Muscle of back (tissue), 11 donors: ENCODE data around the gene ADM. TPM values are rescaled to one million over a fixed set of nuclear protein-coding genes. Genes with fewer than 3 reads are reported as not detected.

Experiments
- DNase-seq, 3 donors: peaks; one replicate each; pipeline versions ENCODE4 v3.0.0 to v3.0.0-alpha.2; 2013
- polyA plus RNA-seq, 10 donors: library from polyadenylated mRNA; unstranded; fragments of 120-200 nt; gene quantifications; one replicate each; pipeline ENCODE4 v1.2.1, GENCODE V29; 2013; ENCODE audit not compliant: insufficient read length in 10 of 10

ADM gene
- polyA plus RNA-seq, 10 donors: 7.7 to 19.4 (median 9.8) TPM

DNA sequence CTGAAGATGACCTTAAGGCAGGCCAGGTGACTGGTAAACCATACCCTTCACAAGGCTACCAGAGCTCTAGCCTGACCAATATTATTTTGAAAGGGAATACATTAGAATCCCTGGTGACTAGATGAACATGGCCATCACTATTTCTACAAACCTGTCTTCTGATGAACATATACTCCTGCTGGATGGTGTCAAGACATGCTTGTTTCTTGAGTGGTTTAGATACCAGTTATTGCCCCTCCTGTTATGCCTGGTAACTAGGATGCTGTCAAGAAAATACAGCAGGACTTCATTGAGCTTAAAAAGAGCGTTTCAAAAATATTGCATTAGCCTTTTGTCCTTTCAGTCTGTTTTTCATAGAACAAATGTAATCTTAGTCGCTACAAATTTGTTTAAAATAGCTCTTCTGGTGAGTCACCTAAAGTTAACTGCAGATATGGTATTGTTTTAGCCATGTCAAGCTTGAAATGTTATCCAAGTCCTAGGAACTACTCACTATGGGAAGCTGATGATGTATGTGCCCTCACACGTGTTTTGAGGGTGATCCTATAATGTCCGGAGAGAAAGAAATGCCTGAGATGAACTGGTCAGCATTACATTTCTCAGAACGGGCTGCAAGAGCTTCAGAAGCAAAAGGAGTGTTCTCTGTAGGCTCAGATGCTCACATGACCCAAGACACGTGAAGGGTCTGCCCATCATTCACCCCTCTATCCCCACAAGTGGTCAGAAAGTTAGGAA is 20.6 kb downstream of the ADM start:
- no peak for DNase-seq

DNA sequence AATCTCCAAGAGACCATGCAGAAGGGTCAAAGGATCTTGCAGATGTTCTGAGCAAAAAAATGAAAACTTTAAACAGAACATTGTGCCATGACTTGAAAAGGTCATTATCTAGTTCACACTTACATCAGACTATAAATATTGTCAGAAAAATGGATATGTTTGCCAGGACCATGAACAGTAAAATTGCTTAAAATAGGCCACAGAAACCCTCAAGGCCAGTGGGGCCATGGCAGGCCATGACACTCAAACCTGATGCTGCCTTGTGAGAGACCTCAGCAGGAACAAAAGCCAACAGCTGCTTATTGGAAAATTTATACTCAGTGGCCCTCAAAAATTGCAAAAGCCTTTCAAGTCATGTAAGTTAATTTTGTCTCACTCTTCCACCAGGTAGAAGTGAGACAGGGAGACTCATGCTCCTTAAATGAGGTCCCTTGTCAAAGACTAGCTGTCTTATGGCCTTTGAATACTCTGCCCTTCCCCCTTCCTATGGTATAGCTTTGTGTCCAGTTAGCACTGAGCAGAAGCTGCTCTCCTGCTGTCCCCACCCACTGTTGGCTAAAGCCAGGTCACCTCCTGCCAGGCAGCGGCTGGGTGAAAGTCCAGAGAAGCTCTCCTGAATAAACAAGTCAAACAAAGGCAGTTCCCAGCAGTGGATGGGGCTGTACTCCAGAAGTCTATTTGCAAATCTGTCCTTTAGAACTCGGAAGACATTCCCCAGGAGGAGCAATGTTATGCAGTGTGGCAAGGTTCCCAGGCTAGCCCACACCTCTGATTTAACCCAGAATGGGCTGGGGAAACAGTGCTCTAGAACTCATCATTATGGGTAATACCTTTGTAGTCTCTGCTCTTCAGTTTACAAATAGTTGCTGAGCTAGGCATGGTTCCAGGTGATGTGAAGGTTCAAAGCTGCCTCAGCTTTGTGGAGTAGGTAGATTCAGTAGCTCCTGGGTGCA is 21.4 kb downstream of the ADM start:
- DNase-seq: peak in 1 of 3 donors; percentile 72

DNA sequence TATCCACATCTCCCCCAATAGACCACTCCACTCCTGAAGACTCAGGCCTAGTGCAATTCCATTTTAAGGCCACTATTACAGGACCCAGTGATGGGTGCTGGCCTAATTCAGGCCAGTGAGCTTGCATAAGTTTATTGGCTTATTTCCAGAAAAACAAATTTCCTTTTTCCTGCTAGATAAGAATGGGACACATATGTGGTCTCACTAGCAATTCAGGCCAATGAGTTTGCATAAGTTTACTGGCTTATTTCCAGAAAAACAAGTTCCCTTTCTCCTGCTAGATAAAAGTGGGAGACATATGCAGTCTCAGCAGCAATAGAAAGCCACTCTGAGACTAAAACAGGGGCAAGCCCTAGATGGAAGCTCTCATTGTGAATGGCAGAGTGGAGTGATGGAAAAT is 22.4 kb downstream of the ADM start:
- DNase-seq: peak in 1 of 3 donors; percentile 41

DNA sequence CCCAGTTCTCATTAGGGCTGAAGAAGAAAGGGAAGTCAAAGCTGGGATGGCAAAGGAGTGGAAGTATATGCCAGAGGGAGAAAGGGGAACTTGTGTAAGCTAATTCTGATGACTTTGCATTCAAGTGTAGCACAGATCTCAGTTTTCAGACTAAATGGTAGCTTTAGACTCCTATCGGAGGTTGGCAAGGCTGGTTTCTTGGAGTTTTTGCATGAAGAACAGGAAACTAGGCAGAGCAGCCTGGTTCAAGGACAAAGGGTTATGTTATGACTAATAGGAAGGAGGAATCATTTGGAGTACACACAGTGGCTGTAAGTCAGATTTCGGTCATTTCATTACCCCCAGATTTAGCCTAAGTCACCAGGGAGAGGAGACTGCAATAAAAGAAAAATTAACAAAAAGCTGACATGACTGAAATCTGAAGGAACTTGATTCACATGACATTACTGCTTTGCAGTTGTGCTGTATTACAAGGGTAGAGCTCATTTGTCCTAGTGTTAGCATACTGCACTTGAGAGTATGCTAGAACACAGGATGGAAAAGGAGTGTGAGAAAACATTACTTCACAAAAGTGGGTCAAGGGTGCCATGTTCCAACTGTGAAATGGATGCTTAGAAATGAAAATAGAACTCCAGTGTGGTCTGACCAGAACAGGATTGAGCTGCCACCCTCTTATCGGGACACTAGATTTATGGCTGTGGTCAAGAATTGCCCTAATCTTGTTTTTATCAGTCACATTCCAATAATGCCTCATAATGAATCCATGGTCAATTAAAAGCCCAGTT is 23.6 kb downstream of the ADM start:
- peak in 1 of 3 donors; percentile 30 for DNase-seq

DNA sequence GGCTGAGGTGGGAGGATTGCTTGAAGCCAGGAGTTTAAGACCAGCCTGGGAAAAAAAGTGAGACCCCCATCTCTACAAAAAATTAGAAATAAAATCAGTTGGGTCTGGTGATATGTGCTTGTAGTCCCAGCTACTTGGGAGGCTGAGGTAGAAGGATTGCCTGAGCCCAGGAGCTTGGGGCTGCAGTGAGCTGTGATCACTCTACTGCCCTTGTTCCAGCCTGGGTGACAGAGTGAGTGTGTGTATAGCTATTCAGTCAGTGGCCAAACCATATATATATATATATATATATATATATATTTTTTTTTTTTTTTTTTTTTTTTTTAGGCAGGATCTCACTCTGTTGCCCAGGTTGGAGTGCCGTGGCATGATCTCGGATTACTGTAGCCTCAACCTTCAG is 24.5 kb downstream of the ADM start:
- no peak for DNase-seq

DNA sequence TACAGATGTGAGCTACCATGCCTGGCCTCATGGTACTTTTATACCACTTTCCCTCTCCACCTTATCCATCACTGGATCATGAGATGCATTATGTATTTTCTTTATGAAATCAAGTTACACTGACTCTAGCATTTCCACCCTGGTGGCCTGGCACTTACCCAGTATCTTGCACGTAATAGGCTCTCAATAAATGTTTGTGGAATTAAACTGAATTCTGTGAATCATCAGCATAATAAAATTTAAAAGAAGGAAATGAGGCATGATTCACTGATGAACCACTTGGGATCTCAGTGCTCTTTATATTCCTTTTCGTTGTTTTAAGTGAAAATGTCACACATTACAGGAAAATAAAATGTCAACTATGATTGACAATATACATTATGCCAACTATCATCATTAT is 25.1 kb downstream of the ADM start:
- DNase-seq: peak in 2 of 3 donors; percentile 32 to 87

DNA sequence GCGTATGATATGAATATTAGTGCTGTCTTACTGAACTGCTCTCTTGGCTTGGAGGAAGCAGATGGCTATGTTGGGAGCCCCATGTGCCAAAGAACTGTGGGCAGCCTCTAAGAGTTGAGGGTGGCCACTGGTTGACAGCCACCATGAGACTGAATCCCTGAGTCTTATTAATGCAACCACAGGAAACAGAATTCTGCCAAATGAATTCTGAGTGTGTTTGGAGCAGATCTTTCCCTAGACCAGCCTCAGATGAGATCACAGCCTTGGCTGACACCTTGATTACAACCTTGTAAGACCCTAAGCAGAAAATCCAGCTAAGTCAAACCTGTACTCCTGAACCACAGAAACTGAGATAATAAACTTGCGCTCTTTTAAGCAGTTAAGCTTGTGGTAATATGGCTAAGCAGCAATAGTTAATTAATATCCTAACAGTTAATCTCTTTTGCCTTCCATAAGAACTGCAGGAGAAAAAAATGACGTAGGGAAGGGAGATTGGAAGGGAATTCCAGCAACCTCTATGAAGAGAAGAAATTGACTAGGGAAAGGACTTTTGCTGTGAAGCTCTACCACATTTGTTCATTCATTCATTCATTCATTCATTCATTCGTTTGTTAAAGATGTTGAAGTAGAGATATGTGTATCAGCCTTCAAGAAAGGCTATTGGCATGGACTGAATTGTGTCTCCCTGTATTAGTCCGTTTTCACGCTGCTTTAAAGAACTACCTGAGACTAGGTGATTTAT is 26.8 kb downstream of the ADM start:
- no peak for DNase-seq

DNA sequence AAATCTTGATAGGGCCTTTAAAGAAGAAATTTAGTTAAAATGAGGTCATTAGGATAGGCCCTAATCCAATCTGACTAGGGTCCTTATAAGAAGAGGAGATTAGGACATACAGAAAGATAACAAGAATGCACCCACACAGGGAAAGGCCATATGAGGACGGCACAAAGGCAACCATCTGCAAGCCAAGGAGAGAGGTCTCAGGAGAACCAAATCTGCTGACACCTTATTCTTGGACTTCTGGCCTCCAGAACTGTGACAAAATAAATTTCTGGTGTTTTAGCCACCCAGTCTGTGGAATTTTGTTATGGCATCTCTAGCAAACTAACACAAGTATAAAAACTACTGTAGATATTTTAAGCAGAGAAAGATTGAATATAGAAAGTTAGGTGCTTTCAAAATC is 28.6 kb downstream of the ADM start:
- DNase-seq: no peak

DNA sequence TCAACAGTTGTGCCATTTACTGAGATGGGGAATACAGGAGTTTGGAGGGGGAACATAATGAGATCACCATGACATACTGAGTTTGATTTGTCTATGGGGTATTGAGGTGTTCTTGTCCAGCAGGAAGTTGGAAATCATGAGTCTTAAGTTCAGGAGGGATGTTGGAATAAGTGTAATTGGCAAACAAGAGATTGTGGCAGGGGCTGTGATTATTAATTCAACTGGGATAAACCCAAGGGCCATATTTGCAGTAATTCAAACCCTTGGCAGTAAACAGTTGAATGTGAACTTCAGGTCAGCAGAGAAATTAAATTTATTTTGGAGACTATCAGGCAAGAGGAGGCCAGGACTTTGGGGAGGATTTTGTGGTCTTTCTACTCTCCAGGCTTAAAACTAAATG is 33.4 kb downstream of the ADM start:
- peak in 2 of 3 donors; percentile 71 to 86 for DNase-seq

DNA sequence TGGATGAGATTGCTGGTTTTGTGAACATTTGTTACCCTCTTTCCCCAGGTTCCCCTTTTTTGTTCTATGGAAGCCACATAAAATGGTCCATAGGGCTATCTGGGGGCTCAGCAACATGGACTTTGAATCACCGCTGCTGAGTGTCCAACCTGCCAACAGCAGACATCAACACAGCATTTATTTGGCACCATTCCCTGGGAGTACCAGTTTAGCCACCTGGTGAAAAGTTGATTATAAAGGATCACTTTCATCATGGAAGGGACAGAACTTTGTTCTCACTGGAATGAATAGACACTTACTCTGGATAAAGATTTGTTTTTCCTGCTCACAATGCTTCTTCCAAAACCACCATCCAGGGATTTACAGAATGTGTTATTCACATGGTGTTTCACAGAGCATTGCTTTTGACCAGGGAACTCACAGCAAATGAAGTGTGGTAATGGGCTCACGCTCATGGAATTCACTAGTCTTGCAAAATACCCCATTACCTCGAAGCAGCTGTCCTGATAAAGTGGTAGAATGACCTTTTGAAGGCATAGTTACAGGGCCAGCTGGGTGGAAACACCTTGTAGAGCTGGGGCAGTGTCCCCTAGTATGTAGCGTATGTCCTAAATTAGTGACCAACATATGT is 43.9 kb downstream of the ADM start:
- no peak for DNase-seq

DNA sequence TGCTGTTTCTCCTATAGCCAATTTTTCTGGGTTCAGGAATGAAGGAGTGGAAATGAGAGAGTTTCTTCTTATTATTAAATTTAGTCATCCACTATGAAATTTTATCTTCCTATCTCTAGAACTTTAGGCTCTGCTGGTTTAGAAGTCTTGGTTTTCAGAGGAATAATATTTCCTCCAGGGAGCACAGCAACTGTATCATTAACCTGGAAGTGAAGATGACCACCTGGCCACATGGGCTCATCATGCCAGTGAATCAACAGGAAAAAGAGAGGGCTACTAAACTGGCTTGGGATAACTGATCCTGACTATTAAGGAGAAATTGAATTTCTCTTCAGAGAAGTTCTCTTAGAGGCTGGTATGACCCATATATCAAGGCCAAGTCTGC is 44.4 kb downstream of the ADM start:
- DNase-seq: no peak

DNA sequence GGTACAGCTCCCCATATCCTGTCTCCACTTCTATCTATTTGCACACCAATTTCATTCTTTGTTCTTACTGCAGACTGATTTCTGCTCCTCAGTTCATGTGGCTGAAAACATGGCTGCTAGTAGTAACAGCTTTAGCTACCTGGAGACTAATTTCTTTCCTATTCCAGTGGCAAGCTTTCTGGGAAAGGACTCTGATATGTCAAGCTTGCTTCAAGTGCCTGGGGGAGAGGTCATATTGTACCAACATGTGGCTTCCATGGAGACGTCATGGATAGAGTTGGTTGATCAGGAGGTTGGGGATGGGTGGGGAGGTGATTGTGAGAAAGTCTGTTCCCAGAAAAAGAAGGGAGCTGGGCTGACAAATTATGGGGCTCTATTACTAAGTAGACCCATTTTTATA is 44.9 kb downstream of the ADM start:
- DNase-seq: no peak

DNA sequence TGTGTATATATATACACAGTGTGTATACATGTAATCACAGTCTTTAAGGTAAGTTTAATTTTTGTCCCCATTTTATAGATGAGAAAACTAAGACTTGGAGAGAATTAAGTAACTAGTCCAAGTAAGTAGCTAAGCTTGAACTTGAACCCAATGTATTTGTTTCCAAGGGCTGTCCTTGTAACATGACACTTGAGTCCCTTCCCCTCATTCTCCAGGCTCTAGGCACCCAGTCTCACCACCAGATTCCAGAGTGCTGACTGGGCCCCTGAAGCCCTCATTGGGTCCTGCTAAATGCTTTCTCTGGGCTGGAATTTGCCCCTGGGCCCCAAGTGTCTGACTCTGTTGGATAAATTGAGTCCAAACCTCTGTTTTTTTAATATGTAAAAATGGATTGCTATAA is 45.5 kb downstream of the ADM start:
- DNase-seq: peak in 1 of 3 donors; percentile 71

DNA sequence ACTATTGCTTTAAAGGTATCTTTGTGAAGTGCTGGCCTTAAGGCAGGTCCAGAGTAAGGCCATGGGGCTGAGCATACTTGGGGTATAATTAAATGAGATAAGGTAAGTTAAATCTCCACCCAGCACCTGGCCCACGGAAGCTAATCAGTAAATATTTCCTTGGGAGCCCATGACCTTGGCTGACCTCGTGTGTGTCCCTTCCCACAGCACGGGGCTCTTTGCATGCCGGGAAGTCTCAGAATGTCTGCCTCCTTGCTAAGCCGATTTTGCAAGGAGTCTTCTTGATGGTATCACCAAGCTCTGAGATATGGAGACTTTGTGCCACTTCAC is 46.5 kb downstream of the ADM start:
- DNase-seq: no peak

DNA sequence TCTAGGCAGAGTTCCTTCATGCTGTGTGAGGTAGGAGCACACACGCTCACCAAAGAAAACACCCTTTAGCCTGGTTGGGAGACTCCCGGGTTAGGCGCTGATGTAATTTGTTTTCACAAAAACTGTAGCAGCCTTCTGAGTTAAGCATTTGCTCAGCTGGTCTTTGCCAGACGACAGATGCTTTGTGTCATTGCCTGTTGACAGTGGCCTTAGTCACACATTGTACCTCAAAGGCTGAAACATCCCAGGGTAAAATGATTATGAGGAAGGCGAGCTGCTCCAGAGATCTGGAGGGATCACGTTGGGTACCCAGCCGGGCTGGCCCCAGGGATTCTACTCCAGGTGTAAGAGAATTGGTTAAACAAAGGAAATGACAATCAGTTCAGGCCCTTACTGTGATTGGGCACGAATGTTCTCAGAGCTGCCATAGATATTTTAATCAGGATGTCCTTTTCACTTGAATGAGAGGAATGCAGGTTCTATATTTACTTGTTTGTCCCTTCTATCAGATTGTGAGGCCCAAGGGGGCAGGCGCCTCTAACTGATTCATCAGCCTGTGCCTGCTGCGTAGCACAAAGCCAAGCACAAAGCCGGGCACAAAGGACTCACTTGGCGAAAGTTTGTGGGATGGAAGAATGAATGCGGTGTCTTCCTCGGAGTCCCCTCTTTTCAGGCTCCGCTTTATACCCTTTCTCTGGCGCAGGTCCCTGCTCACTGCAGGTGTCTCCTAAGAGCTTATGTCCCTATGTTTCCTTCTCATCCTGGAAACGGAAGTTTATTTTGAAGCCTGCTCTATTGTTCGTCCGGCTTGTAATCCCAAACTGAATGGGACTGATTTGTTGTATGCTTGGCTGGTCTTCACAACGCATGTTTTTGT is 47.1 kb downstream of the ADM start:
- DNase-seq: peak in 2 of 3 donors; percentile 57 to 63

DNA sequence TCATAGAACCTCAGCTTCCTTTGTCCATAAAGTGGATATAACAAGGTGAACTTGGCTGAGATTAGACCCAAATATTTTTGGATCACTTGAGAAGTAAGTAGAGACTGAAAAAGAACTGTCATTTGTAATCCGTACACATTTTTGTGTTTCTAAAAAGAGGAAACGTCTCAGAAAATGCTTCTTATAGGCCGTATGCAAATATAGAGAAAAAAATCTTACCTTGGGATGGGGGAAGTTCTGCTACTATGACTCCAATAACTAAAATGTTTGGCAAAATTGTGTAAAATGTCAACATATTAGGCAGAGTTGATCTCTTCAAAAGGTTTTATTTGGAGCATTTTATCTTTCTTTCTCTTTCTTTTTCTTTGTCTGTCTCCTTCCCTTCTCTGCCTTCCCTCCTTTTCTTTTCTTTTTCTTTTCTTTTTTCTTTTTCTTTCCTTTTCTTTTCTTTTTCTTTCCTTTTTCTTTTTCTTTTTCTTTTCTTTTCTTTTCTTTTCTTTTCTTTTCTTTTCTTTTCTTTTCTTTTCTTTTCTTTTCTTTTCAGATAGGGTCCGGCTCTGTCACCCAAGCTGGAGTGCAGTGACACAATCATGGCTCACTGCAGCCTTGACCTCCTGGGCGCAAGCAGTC is 48.2 kb downstream of the ADM start:
- DNase-seq: no peak

DNA sequence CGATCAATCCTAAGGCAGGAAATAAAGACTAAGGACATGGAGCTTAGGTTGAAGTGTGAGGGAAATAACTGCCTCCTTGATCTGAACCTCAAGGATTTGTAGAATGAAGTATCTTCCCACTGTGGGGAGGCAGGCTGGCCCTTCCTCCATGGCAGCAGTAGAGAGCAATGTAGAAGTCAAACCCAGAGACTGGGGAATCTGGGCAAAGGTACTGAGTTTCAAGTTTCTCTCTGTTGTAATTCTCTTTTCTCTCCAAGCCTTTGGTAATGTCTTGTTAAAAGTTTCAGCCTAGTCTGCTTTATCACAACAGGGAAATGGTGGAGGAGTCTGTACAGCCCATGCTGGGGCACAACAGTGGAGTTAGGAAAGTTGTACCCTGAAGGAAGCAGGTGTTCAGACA is 49.5 kb downstream of the ADM start:
- no peak for DNase-seq

DNA sequence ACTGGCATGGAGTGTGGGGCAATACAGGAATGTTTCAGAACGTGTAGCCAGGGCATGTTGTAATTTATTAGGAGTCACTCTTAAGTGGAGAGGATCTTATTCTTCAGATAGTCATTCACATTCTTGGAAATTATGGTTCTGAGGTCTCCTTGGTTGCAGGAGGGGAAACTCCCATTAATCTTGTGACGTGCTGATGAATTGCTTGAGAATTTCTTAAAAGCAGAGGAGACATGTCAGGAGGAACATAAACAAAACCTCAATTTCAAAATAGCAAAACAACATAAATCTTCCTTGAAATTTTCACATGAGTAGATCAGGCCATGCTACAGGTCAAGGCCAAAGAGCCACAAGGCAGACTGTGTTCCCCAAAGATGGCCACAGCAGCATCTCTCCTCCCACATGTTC is 50.4 kb downstream of the ADM start:
- DNase-seq: no peak

DNA sequence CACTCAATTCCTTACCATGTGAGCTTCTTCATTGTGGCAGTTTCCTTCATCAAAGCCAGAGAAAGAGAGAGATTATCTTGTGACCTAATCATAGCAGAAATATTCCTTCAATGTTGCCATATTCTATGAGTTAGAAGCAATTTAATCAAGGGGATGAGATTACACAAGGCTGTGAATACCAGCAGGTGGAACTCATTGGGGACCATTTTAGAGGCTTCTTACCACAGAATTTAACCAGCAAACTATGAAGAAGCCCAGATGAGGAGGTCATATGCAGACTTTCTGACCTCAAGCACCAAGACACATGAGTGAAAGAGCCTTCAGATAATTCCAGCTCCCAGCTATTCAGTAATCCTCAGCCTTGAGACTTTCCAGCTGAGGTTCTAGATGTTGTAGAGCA is 51.3 kb downstream of the ADM start:
- DNase-seq: no peak
